Kidney glomerular epithelial cell (primary cell): Measurements from ENCODE around the gene FOS.
"Not testable (repeated sequence)": the region's sequence is repeated elsewhere in the genome, so short reads cannot be mapped to it uniquely, and the experiment has no call there.

Experiments
- DNase-seq: peaks from one replicate; lab custom pipeline; 2025; lab: John Stamatoyannopoulos, UW

The FOS gene

DNA sequence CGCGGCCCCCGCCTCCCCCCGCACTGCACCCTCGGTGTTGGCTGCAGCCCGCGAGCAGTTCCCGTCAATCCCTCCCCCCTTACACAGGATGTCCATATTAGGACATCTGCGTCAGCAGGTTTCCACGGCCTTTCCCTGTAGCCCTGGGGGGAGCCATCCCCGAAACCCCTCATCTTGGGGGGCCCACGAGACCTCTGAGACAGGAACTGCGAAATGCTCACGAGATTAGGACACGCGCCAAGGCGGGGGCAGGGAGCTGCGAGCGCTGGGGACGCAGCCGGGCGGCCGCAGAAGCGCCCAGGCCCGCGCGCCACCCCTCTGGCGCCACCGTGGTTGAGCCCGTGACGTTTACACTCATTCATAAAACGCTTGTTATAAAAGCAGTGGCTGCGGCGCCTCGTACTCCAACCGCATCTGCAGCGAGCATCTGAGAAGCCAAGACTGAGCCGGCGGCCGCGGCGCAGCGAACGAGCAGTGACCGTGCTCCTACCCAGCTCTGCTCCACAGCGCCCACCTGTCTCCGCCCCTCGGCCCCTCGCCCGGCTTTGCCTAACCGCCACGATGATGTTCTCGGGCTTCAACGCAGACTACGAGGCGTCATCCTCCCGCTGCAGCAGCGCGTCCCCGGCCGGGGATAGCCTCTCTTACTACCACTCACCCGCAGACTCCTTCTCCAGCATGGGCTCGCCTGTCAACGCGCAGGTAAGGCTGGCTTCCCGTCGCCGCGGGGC lies at the start of gene FOS:
TSS of gene FOS (plus strand) at position 407 of the 731 bp plus-strand sequence. CDS start at position 562, 155 bp downstream.
- peak; percentile 83 for DNase-seq

DNA sequence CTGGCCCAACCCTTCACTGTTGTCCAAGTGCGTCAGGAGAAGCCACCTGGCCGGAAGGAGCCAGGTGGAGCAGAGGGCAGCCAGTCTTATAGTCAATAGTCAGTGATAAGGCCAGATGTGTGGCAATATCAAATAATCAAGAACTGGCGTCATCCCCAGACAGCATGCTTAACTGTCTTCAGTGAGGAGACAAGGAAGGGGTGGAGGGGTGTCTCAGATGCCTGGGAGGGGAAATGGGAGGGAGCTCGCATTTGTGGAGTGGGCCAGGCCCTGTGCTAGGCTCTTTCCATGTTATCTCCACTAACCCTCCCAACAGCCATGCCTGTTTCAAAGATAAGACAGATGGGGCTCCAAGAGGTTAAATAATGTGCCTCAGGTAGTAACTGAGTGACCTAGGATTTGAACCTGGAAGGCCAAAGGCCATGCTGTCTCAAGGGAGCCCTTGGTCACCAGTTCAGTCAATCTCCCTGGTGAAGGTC lies 48.9 kb upstream of the FOS start:
- DNase-seq = no peak

DNA sequence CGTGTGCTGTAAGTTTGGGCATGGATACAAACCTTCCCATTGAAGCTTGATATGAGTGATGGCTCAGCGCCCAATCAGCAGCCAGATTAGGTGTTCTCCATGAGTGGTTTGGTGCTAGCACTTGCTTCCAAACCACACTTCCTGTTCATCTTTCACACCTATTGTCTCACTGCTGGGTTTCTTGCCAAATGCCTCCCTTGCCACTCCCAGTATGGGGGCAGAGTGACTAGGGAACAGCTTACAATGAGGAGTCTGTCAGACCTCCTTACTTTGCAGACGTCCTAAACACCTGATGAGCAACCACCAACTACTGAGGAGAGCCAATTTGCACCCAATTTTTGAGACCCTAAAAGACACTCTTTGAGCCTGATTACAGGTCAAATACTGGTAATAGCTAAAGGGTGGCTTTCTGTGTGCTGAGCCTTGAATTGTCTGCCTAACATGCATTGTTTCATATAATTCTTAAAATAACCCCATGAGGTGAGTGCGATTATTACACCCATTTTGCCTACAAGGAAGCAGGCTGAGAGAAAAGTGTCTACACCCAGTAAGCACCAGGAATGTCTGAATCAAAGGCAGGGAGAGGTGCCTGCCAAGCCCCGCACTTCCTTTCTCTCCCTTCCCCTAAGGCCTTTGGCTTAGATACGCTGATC lies 48.4 kb upstream of the FOS start:
- DNase-seq = peak; percentile 93

DNA sequence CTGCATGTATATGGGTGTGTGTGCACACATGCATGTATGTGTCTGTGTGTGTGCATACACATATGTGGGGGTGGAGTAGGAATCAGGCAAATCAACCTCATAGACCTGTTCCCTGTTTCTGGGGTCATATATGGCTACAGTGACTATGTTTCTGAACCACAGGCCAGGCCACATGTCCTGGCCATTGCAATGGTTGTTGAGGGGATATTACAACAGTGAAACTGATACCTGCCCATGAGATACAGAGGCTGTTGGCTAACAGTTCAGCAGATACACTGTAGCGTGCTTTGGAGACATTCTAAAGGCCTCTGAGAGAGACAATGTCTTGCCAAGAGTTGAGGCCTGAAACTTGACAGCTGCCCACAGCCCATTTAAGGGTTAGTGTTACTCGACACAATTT lies 47.3 kb upstream of the FOS start:
- DNase-seq = no peak

DNA sequence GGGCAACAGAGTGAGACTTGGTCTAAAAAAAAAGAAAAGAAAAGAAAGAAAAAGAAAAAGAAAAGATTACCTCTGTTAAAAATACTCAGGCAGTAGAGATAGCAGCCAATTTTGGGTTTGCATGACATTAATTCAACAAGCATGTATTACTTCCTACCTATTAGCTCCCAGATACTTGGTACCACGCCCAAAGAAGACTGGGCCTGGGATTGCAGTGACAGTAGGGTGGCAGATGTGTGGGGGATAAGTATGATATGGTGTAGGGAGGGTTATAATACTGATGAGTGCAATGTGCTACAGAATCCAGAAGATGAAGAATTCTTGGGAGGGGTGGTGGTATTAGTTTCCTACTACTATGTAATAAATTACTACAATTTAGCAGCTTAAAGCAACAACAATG lies 46.4 kb upstream of the FOS start:
- DNase-seq = no peak

DNA sequence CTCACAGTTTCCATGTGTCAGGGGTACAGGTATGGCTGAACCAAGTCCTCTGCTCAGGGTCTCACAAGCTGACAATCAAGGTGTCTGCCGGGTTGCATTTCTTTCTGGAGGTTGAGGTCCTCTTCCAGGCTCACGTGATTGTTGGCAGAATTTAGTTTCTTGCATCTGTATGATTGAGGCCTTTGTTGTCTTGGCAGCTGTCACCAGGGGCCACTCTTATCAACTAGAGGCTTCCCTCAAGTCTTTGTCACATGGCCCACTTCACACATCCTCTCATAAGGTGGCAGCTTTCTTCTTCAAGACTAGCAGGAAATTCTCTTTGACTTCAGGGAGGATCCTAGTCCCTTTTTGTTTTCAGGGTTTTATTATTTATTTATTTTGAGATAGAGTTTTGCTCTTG lies 46.0 kb upstream of the FOS start:
- DNase-seq = no peak

DNA sequence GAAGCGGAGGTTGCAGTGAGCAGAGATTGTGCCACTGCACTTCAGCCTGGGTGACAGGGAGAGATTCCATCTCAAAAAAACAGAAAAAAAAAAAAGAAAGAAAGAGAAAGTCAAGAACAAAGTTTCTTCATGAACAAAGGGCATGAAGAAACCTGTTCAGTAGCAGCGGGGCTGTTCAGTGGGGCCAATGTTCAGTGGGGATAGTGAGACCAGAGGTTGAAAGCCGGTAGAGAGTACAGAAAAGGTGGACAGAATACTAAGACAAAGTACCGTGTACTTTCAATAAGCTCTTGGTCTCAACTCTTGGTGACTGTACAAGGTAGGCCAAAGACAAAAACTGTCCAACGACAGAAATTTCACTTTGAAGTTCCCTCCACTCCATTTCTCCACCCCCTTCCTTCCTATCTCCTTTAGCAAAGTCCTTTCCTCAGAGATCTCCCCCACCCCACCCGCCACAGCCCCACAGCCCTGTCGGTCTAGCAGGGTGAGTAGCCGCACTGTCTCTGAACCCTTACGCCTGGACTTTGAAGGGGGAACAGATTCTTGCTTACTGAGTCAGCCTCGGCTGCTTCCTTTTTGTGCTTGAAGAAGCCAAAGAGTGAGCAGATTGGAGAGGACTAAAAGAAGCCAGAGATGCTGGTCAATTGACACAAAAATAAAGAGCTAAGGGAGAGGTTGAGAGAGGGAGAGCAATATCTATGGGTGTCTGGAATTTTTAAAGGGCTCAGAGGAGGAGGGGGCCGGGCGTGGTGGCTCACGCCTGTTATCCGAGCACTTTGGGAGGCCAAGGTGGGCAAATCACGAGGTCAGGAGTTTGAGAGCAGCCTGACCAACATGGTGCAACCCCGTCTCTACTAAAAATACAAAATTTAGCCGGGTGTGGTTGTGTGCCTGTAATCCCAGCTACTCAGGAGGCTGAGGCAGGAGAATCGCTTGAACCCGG lies 44.2 kb upstream of the FOS start:
- peak; percentile 61 for DNase-seq

DNA sequence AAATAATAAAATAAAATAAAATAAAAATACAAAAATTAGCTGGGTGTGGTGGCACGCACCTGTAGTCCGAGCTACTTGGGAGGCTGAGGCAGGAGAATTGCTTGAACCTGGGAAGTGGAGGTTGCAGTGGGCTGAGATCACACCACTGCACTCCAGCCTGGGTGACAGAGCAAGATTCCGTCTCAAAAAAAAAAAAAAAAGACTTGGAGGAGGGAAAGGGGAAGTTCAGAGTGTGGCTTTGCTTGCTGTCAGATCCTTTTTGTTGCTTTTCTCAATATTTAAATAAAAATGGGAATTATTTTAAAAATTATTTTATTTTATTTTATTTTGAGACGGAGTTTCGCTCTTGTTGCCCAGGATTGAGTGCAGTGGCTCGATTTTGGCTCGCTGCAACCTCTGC lies 43.4 kb upstream of the FOS start:
- DNase-seq = not testable (repeated sequence)

DNA sequence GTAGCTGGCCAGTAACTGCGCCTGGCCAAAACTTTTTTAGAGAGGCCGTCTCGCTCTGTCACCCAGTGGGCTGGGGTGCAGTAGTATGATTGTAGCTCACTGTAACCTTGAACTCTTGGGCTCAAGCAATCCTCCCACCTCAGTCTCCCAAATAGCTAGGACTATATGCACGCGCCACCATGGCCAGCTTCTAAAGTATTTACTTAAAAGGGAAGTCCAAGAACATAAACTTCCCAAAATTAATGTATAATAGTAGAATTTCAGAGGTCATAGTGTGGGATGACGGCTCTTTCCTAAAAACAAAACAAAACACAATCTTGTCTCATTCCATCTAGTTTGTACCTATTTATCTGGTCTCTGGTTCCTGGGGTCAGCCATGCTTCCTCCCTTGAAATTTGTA lies 42.2 kb upstream of the FOS start:
- no peak for DNase-seq

DNA sequence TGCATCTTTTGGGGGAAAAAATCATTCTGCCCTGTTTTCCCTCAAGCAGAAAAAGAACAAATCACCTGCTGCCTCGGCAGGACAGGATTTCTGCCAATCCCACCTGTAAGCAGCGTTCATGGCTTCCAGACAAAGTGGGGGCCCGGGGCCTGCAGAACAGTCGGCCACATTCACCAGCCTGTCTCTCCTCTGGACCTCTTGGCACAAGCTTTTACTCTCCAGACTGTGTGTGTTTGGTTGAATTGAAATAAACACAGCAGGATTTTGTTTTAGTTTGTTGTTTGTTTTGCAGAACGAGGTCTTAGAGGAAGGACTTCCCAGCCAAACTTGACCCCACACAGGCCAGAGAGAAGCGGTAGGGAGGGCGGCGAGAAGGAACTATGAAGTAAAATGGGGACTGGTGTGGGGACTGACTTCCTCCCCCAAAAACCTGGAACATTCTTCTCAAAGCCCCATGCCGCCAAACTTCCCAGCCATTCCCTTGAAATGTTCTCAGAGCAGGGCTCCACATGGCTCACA lies 41.7 kb upstream of the FOS start:
- no peak for DNase-seq

DNA sequence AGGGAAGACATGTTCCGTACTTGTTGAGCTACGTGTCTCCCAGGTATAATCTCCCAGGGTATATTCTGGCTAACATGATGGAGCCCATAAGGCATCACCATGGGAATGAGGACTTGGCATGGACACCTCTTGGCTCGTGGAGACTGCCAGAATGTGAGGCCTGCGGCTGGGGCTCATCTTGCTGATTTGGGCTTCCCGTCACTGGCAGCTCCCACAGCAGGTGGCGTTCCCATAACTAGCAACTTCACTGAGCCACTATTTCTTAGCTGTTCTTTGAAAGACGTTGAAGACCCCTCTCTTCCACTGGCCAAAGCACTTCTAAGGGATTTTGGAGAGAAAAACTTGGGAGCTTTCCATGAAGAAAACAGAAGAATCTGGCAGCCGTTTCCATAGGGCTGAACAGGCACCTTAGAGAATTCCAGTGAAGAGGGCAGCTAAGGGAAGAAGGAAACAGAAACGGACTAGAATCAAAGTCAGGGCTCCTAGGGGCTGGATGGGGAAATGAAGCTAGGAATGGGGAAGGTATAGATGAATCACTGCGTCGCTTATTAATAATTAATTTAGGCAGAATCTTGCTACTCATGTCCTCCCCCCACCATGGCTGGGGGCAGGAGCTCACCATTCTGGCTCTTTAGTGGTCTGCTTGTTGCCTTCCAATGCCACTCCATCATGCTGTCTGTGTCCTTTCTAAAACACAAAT lies 39.7 kb upstream of the FOS start:
- DNase-seq = no peak

DNA sequence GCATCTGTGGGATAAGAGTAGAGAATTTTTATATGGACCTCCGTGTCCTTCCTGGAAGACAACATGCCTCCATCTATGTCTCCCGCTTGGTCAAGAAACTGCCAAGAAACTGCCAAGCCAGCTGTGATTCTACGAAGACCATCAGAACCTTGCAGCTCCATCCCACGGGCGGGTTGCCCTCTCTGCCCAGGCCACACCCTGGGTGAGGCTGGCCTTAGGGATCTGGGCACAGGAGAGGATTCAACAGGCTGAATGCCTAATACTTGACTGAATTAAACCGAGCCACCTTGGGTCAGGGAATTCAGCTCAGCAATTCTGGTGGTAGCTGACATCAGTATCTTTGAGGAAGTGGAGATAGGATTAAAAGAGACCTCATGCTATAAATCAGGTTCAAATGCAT lies 37.8 kb upstream of the FOS start:
- no peak for DNase-seq

DNA sequence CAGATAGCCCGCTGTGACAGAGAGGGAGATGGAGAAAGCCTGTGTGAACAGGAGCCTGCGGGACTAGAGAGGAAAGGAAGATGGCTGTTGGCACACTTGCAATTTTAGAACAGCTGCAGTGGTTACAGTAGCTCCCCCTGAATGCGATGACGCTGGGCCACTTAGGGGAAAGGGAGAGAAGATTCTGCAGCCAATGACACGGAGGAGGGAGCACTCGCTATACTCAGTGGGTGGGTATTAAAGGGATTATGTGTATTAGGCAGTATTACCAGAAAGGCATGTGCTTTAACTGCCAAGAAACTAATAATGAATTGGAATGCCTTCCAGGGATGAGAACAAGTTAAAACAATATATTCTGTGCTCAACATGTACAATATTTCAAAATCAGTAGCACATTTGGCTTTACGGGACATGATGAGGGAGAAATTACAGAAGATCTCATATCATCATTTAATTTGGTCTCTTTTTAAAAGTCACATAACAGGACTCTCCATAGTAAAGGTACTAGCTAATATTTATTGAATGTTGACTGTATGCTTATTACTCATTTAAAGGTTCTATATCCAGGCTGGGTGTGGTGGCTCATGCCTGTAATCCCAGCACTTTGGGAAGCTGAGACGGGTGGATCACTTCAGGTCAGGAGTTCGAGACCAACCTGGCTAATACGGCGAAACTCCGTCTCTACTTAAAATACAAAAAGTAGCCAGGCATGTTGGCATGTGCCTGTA lies 35.9 kb upstream of the FOS start:
- DNase-seq = no peak

DNA sequence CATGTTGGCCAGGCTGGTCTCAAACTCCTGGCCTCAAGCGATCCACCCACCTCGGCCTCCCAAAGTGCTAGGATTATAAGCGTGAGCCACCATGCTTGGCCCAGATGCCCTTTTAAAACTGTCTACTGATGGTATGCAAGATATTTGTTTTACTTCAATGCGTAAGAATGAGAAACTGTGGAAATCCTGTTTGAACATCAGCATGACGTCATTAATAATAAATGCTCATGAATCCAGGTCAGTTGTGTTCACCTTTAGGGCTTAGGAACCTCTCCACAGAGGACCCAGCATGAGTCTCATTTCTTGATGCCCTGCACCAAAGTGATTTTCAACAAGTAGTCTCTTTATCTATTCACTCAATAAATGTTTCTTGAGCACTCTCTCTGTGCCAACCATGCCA lies 34.5 kb upstream of the FOS start:
- DNase-seq = no peak

DNA sequence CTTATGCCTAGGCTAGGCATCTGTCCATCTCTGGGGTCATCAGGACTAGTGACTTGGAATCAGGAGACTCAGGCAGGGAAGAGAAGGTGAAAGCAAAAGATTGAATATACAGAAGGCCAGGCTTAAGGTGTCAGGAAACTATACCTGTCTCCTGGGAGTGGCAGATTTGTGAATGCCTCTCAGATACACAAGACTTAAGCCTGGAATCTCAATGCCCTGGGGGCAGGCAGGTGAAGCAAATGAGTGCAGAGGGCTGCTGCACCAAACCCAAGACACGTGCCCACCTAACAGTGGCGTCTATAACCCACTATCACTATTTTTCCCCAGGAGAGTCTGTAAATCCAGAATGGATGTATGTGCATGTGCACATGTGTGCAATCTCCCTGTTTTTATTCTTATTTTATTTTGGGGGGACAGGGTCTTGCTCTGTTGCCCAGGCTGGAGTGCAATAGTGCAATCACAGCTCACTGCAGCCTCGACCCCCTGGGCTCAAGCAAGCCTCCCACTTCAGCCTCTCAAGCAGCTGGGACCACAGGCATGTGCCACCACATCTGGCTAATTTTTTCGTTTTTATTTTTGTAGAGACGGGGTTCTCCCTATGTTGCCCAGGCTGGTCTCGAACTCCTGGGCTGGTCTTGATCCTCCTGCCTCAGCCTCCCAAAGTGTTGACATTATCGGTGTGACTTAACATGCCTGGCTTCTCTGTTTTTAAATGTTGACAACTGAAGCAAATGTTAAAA lies 31.9 kb upstream of the FOS start:
- DNase-seq = no peak

DNA sequence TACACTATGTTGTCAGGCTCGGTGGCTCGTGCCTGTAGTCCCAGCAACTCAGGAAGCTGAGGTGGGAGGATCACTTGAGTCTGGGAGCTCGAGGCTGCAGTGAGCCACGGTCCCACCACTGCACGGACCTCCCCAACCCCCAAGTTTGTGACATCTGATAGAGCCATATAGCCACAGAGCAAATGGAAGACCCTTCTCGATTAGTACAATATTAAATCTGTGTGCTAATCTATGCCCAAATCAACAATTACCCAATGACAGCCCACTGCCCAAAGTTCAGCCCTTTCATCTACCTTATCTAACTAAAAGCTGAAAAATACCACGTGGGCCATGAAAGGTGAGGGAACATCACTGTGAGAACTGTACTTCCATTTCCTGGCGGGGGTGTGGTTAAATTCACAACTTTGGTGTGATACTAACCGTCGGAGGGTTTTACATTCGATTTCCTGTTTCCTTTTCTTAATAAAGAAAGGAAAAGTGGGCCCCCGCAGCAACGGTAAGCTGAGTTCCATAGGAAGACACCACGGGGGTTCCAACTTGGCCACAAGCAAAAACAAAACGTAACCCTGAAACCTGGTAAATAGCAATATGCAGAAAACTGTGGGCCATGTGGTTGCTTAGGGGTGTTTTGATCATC lies 31.2 kb upstream of the FOS start:
- no peak for DNase-seq

DNA sequence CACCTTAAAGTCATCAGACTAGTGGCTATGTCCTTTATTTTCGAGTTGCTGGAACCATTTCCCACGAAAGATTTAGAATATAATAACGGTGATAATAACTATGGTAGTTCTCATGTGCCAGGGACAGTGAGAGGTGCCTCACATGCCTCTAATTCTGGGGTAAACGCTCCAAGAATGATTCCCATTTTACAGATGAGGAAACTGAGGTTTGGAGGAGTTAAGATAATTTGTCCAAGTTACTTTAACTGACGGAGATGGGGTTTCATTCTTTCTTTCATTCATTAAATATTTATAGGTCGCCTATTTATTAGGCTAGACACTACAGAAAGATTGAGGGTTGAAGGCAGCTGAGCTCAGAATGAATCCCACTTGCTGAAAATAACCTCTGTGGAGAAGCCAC lies 30.7 kb upstream of the FOS start:
- DNase-seq = no peak

DNA sequence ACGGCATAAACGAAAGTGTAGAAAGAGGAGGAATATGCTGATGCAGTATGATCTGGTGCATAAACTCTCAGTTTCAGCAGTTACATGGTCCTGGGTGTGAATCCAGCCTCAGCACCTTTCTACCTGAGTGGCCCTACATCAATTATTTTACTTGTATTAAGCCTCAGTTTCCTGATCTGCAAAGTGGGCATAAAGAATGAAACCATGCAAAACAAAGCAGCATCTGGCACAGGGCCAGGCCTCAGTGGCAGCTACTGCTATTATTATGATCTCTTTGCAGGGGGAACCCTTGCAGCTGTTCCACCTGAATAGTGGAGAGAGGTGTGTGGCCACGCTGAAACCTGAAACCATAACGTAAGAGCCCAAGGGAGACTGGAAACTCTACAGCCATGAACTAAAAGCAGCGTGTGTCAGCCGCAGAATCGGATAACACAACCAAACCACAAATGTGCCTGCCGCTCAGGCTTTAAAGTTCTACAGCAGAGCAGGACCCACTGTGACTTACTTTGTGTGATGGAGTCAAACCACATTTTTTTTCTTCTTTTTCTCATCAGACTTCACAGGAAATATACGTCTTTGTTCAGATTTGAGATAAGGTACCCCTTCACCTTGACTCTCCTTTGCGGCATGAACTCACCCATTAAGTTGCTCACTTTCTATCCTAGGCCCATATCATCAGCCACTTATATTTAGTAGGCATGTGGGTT lies 29.2 kb upstream of the FOS start:
- DNase-seq = no peak

DNA sequence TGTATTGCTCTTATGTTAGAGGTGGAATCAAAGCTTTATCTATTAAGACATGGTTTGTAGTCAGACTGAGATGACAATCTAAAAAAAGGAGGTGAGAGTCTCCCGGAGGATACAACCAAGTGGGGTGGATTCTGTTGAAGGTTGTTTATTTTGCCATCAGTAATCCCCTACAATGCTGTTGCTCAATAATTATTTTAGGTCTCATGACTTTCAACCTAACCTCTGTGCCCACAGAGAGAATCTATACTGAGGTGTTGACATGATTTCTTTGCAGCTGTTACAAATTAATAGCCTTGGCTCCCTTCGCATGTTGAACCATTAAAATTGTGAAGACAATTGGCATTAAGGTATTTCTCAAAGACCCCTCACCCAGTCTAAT lies 28.7 kb upstream of the FOS start:
- no peak for DNase-seq
